Ishikawa (cell line): ENCODE results near the gene SGMS1.

ENCODE experiments used
- CEBPB ChIP-seq: IDR thresholded peaks from 2 replicates; pipeline ENCODE4 v1.6.1; 2012
- CREB1 ChIP-seq: IDR thresholded peaks from 2 replicates; pipeline ENCODE4 v1.6.1; 2012; ENCODE audit warnings: low read depth
- EGR1 ChIP-seq: IDR thresholded peaks from 2 replicates; pipeline ENCODE4 v1.6.1; 2012
- EP300 ChIP-seq: IDR thresholded peaks from 2 replicates; pipeline ENCODE4 v1.6.1; 2012; ENCODE audit warnings: borderline replicate concordance
- FOXM1 ChIP-seq: IDR thresholded peaks from 2 replicates; pipeline ENCODE4 v1.6.1; 2012; ENCODE audit warnings: low read depth, borderline replicate concordance
- MAX ChIP-seq: IDR thresholded peaks from 2 replicates; pipeline ENCODE4 v1.6.1; 2012
- NFIC ChIP-seq: IDR thresholded peaks from 2 replicates; pipeline ENCODE4 v1.6.1; 2012
- TAF1 ChIP-seq: IDR thresholded peaks from 2 replicates; pipeline ENCODE4 v1.6.1; 2012; ENCODE audit warnings: low read depth, mild to moderate bottlenecking
- TCF12 ChIP-seq: IDR thresholded peaks from 2 replicates; pipeline ENCODE4 v1.6.1; 2012; ENCODE audit warnings: low read depth
- TEAD4 ChIP-seq: IDR thresholded peaks from 2 replicates; pipeline ENCODE4 v1.6.1; 2012
- YY1 ChIP-seq: IDR thresholded peaks from 2 replicates; pipeline ENCODE4 v1.6.1; 2012; ENCODE audit warnings: low read depth

GRCh38 chr10:50513956-50514355, 109.8 kb downstream of the SGMS1 start:
- TF ChIP-seq CEBPB (no peak), YY1 (no peak), MAX (no peak), TEAD4 (no peak), EGR1 (no peak), EP300 (no peak), CREB1 (no peak), FOXM1 (no peak), TAF1 (no peak), NFIC (no peak), TCF12 (no peak)
